Measurements from ENCODE around the gene FAM72A. TPM values are rescaled to one million over a fixed set of nuclear protein-coding genes. Genes with fewer than 3 reads are reported as not detected.
"Not testable (repeated sequence)": the region's sequence is repeated elsewhere in the genome, so short reads cannot be mapped to it uniquely, and the experiment has no call there.

Gene FAM72A
- total RNA-seq, 1 donor from 2014 or later = 1.1 TPM

DNA sequence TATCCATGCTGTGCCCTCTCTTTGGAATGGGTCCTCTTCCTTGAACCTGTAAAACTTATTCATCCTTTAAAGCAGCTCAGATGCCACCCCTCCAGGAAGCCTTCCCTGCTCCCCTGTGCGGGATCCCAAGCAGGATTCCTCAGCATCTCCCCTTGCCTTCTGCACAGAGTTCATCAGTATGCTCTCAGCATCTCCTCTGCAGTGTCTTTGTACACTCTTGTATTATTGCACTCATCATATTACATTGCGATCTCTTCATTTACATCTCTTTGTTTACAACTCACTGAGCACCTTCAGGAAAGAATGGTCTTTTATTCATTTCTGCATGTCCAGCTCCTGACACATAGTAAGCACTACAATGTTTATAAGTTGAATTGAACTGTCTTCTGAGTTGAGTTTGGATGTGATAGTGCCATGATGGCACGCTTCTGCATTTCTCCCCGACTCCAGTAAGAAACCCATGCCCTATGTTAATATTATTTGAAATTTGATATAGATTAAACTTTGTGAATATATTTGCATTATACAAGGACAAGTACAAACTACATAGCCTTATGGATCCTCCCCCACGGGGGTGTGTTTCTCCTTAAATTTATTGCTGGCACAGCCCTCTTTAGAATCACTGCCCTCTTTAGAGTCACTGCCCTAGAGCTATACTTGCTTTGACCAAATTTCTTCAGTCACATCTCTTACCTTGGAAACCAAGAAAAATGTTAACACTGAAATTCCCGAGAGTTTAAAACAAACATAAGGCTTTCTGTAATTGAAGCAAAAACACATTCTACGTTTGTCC is 13.2 kb upstream of the FAM72A start:
- DNase-seq = not testable (repeated sequence)

DNA sequence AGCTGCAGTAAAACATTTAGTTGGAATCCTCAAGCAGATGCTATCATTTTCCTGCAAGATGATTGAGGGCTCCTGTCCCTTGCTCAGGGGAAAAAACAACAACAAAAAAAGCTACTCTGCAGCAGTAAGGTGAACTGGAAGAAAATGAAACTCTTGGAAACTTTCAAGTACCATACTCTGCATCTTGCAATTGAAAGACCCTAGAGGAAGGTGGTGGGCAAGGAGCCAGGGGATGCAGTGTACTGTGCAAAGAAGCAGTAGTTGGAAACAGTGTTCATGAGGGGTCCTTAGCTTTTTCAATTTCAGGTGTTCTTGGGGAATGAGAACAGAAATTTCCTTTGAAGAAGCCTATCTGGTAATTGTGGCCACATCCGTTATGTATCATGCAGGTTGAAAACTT is 8.2 kb upstream of the FAM72A start:
- peak; percentile 2 for DNase-seq

DNA sequence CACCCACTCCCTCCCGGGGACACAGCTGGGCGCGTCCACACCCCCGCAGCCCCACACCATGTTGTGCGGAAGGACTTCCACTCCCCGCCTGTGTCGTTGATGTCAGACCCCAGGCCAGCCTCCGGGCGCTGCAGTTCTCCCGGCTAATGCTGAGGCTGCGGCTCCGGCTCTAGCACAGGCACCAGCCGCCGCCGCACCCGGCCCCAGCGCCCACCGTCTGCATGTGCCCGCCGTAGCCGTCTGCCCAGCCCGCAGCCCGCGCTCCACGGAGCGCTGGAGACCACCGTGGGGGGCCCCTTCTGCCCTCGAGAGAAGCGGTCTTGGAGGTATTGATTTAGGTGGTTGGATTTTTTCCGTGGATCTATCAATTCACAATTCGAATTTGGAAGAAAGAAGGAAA is 2.9 kb upstream of the FAM72A start:
- not testable (repeated sequence) for DNase-seq

DNA sequence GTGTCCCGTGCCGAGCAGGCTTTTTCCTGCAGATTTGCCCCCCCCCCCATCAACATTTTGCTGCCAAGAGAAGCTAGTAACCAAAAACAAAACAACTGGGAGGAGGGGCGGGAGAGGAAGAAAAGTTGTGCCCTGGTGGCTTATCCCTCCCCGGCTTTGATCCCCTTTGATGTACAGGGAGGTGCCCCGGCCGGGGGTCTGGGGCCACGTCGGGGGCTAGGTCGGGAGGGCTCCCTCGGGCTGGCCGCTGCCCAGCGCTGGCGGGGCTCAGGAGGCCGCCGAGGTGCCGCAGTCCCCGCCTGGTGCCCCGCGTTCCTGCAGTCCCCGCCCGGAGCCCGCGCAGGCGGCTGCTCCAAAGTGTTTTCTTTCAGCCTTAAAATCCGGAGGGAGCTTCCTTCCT is 2.2 kb upstream of the FAM72A start:
- peak; percentile 7 for DNase-seq

DNA sequence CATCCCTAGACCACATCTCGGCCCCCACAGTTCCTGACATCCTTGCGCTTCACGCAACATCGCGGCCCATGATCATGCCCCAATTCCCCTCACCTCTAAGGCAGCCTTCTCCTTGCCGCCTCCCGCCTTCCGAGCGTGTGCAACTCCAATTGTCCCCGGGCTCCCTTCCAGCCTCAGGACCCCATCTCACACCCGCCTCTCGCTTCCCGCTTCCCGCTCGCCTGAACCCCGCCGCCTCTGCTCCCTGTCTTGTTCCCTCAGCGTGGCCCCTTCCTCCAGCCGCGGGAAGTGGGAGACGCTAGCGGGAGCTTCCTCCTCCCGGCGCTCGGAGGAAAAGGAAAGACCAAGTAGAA is 1.5 kb upstream of the FAM72A start:
- DNase-seq = not testable (repeated sequence)

DNA sequence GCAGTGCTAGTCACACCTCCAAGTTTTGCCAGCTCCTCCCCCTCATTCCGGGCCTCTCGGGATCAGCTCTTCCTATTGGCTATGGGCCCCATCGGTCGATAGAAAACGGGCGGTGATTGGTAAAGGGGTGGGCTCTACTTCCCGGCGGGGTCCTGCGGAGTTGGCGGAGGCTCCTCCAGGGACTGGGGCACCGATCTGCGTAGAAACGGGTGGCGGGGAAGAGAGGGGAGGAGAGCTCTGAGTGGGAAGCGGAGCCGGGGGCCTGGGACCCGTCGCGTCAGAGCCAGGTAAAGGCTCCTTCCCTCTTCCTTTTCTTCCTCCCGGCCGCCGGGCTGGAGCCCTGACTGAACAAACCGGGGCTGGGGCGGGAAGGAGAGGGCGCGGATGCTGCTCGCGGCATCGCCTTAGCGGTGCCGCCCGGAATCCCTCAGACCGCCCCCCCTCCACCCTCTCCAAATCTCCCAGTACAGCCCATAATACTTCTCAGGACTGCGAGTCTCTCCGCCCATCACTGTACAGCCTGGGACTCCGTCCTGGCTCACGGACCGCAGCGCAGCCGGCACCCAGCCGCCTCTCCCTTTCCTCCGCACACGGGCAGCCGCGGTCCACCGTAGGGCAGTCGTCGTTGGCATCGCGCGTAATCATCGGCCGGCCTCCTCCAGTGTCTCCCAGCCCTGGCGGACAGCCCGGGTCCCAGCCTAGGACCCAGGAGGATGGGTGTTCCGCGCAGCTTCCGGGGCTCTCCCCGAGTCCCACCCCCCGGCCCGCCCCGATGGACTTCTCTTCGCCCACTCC is 922 bp upstream of the FAM72A start, which contains the start of gene SRGAP2:
Gene SRGAP2, plus strand, starts transcription at position 178 of the 795 bp plus-strand sequence. CDS start 2,430 bp downstream, outside the sequence.
- DNase-seq = peak; percentile 81

DNA sequence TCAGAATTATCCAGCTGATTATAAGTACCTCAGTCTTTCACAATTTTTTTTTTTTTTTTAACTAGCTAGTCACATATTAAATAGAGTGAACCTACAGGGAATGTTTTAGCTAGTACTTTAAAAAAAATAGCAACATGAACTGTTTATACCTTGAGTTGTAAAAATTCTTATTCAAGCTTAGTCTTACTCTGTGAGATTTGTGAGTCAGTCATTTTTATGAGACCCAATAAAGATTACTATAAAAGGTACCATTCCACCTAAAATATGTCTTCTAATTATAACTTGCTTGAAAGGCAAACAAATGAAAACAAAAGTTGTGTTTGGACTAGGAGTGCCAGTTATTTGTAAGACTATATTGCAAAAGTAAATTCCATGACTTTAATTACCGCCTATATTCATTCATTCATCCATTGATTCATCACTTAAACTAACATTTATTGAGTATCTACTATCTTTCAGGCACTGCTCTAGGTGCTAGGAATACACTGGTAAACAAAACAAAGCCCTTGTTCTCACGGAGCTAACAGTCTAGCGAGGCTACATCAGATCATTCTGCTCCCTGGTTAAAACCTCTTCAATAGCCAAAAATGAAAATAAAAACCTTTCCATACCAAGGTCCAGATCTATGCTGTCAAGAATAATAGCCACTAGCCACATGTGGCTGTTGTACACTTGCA is 5.8 kb downstream of the FAM72A start:
- not testable (repeated sequence) for DNase-seq

DNA sequence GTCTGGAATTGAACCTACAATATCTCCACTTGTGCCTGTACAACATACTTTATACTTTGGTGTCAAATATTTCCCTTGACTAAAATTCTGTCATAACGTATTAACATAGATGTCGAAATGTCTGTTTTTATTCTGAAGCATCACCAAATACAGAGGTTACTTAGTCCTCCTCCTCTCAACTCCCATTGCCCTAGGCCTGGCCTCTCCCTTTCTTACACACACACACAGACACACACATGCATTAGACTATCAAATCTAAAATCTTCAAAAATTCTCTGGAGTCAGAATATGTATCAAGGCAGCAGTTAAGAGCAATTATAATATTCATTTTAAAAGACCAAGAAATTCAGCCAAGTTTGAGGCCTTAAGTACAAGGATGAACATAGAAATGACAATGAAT is 7.5 kb downstream of the FAM72A start:
- not testable (repeated sequence) for DNase-seq

DNA sequence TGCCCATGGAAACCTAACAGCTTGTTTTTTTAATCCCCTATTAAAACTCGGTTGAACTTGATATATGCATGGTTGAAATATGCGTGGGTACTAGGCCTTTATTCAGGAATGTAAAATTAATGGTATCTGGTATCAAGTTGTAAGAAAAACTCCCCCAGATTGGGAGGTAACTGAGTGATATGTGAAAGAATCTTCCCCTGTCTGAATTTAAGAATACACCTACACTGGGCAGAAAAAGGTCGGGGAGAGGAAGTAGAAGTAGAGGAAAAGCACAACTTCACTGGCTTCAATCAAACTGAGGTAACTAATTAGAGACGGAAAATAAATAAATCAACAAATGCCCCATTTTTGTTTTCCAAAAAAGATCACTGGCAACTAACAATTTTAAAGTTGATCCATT is 15.8 kb downstream of the FAM72A start:
- DNase-seq = not testable (repeated sequence)

DNA sequence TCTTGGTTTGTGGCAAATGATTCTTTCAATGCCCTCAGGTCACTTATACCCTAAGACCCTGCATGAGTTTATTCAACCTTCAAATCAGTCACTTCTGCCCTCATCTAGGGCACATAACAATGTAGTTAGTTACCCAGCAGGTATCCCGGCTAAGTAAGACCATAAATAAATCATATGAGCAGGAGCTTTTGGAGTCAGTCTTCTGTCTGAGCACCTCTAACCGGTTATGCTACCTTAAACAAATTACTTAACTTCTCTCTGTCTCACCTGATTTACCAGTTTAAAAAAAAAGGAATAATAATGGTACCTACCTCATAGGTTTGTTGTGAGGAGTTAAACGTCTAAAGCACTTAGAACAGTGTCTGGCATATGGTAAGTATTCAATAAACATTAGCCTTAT is 16.9 kb downstream of the FAM72A start:
- not testable (repeated sequence) for DNase-seq

DNA sequence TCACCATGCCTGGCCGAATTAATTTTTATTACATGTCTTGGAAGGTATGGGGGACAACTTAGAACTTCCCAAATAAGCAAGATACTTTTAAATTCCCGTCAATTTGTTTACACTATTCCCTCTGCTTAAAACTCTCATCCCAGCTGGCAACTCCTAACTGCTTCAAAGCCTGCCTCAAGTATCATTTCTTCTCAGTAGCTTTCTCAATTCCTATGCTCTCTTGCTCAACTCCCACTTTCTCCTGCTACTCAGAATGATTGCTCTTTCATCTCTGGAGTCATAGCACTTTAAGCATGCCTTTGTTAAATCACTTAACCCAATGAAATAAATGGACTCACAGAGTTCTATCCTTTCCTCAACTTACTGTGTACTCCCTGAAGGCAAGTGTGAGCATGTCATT is 18.9 kb downstream of the FAM72A start:
- not testable (repeated sequence) for DNase-seq

DNA sequence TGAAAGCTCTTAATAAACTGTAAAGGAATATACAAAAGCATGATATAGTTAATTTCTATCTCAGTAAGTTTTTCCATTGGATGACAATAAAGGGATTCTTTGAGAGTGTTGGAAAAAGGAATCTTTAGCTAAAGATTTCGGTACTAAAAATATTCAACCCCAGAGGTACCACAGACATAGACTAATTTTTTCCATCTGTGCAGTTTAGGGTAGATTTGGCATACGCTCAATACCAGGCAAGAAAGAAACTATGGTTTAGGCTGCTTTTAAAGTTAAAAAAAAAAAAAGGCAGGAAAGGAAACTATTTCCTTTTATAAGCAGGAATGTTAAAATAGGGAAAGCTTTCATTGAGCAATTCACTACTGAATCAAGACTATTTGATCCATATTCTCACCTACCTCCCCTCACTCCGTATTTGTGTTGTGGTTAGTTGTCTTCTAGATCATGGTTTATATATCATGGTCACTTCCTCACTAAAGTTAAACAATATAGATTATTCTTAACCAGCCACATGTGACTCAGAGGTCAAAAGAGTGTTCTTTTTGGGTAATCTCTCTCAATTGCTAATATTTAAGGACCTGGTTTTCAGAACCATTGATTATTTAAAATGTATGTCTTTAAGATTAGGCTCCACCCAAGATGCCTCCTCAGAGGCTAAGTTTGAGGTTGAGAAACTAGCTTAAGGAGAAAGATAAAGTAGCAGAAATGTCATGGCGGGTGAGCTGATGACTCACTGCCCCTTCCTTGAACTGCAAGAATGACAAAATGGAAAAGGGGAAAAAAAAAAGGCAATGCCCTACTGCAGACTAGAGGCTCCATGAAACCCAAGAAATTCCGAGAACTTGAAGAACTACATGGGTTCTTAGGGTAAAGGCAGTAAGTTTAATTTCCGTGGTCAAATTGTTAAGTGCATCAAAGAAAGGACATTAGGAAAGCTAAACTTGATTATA is 20.0 kb downstream of the FAM72A start:
- DNase-seq = not testable (repeated sequence)

DNA sequence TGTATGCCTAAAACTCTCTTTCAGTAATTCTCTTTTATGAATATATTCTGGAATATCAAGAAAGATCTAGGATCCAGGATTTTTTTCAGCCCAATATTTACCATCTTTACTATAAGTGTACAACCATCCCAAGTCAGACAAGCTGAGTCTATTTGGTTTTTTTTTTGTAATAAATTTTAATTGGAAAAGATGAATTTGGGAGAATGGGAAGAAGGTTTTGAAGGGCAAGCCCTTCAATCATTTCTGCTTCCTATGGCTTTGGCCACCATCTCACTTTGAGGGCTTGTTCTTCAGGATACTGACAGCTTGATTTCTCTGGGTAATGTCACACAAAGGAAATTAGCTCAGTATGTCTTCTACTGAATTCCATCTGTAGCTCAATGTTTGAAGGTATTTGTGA is 23.0 kb downstream of the FAM72A start:
- DNase-seq = not testable (repeated sequence)

DNA sequence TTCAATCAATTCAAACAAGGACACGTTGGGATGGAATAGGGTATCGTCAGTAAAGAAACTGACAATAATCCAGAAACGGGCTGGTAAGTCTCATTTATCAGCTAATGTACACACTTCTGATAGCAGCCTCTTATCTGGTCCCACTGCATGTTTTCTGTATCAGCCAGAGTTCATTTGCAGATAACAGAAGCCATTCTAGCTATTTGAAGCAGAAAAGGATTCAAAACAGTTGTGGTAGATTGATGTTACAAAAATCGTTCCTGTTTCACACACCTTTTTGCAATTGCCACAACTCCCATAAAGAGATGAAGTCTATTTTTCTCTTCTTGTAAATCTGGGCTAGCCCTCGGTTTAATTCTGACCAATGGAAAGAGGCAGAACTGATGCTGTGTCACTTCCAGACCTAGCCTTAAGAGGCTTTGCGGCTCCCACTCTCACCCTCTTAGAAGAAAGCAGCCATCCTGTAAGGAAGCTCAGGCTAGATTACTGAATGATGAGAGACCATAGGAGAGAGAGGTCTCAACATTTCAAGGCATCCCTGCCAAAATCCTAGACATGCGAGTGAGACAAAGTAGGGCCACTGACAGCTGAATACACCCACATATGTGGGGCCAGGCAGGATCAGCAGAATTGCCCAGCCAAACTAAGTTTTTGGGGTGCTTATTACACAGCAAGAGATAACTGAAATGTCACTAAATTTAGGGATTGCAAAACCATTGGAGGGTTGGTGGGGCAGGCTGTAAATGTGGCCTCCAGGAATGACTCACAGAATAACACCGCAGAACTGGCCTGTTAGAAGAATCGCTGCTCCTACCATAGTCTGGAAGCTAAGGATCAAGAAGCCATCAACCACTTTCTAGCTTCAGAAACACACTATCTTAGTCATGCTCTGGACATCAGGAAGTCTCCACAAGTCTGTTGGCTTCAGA is 24.3 kb downstream of the FAM72A start:
- not testable (repeated sequence) for DNase-seq

DNA sequence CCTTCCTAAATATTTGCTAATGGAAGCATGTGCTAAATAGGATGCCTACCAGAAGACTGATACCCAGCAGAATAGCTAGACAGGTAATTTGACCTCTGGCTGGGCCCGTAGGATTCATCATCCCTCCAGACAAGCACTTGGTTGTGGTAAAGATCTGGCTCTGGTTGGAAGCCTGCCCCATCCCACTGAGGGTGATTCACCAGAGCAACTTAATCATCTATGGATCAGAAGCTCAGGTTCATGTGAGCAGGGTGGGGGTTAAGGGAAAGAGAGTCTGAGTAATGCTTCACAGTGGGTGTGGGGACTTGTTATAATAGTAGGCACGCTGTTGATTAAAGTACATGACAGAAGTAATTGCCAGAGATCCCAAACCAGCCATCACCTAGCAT is 26.5 kb downstream of the FAM72A start:
- not testable (repeated sequence) for DNase-seq

DNA sequence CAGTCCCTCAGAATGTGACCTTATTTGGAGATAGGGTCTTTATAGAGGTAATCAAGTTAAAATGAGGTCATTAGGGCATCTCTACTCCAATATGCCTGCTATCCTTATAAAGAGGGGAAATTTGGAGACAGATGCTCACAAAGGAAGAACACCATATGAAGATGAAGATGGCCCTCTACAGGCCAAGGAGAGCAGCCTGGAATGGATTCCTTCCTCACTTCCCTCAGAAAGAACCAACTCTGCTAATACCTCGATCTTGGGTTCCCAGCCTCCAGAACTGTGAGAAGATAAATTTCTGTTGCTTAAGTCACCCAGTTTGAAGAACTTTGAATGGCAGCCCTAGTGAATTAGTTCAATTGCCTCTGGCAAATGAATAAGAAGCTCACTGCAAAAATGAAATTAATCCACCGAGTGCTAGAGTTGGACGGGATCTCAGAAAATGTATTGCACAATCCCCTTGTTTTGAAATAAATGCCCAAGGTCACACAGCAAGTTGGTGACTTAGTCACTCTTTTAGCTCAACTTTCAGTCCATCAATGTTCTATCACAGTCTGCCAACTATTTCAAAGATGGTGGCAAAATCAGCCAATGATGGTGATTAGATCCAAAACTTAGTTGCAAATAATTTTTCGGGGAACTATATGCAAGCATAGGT is 27.1 kb downstream of the FAM72A start:
- DNase-seq = not testable (repeated sequence)

DNA sequence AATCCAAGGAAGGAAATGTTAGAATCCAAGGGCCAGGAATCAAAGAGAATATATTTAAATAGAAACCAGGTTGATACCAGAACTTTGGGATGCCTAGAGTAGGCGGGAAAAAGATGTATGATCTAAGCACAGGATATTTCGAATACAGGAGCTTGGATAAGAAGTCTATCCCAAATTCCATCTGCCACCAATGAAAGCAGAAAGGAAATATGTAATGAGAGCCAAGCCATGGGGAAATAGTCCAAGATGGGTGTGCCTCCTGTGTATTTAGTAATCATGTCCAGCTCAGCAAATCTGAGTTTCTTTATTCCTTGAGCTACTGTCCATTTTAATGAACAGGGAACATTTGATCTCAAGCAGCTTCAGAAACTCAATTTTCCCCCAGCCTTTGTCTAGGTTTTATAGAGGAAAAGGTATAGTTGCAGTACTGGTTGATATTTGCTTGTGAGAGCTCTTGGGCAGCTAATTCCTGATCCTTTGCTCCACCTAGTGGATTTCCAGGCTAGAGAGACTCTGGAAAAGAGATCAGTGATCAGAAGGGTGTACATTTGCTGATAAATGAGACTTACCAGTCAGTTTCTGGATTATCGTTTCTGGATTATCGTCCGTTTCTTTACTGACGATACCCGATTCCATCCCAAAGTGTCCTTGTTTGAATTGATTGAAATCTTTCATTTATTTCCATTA is 28.3 kb downstream of the FAM72A start:
- peak; percentile 44 for DNase-seq

DNA sequence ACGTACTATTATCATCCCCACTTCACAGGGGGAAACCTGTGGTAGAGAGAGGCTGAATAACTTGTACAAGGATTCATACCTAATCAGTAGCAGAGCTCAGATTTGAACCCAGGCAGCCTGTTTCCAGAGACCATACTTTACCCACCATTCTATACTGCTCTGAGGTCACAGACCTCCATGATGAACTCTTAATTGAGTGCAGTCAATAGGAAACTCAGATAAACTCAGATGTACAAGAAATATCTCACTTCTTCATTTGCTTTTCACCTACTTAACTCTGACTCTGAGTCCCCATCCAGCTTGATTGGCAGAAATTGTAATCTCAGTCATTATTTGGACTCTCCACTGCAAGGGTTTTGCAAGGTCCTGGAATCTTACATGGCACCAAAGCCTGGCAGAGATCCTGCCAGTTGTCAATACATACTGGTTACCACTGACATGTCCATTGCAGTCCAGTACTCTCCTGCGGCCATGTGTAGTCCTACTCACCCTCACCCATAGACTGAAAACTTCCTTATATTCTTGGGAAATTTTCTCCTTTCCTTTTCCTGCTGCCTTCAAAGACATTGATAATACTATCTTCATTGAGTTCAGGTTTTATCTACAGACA is 29.4 kb downstream of the FAM72A start:
- not testable (repeated sequence) for DNase-seq

DNA sequence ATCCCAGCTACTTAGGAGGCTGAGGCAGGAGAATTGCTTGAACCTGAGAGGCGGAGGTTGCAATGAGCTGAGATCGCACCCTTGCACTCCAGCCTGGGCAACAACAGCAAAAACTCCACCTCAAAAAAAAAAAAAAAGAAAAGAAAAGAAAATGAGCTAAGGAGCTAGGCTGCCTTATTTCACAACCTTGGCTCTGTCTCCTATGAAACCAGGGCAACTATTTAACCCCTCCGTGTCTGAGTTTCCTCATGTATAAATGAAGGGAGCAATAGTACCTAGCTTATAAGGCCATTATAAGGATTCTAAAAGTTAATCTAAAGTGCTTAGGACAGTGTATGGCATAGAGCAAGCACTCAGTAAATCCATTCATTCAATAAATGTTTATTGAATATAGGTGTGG is 32.8 kb downstream of the FAM72A start:
- not testable (repeated sequence) for DNase-seq
